ENCODE measurements around the gene MEN1.

GRCh38 chr11:64856382-64857227, 46.3 kb upstream of the MEN1 start:
- TF ChIP-seq POLR2A (IDR thresholded peaks at IDR 0.05), result no peak
- no peak for TF ChIP-seq CTCF (IDR thresholded peaks at IDR 0.05)
